IPS-20b (cell line): ENCODE measurements around the gene DNAH1.

ENCODE experiments used
- H3K27ac ChIP-seq: one replicate; pipeline ENCODE4 v1.5.1; 2013; ENCODE audit warnings: low read length
- H3K27me3 ChIP-seq: 2 replicates; pipeline ENCODE4 v1.6.1; 2013; ENCODE audit warnings: mild to moderate bottlenecking, low read length, inconsistent platforms; ENCODE audit not compliant: insufficient read depth
- H3K36me3 ChIP-seq: 2 replicates; pipeline ENCODE4 v1.6.1; 2013; ENCODE audit warnings: low read depth, mild to moderate bottlenecking, inconsistent platforms, low read length, moderate library complexity; ENCODE audit not compliant: insufficient read depth
- H3K4me1 ChIP-seq: 2 replicates; pipeline ENCODE4 v1.6.1; 2013; ENCODE audit warnings: mild to moderate bottlenecking, control low read depth, inconsistent platforms, low read length, moderate library complexity; ENCODE audit not compliant: insufficient read depth
- H3K4me3 ChIP-seq: 2 replicates; pipeline ENCODE4 v1.5.1; 2013; ENCODE audit warnings: mild to moderate bottlenecking, low read length, inconsistent platforms
- H3K9ac ChIP-seq: 2 replicates; pipeline ENCODE4 v1.6.1; 2013; ENCODE audit warnings: low read depth, mild to moderate bottlenecking, inconsistent platforms, low read length, moderate library complexity
- H3K9me3 ChIP-seq: 2 replicates; pipeline ENCODE4 v1.6.1; 2013; ENCODE audit warnings: mild to moderate bottlenecking, low read depth, low read length, inconsistent platforms; ENCODE audit not compliant: insufficient read depth

Gene DNAH1

DNA sequence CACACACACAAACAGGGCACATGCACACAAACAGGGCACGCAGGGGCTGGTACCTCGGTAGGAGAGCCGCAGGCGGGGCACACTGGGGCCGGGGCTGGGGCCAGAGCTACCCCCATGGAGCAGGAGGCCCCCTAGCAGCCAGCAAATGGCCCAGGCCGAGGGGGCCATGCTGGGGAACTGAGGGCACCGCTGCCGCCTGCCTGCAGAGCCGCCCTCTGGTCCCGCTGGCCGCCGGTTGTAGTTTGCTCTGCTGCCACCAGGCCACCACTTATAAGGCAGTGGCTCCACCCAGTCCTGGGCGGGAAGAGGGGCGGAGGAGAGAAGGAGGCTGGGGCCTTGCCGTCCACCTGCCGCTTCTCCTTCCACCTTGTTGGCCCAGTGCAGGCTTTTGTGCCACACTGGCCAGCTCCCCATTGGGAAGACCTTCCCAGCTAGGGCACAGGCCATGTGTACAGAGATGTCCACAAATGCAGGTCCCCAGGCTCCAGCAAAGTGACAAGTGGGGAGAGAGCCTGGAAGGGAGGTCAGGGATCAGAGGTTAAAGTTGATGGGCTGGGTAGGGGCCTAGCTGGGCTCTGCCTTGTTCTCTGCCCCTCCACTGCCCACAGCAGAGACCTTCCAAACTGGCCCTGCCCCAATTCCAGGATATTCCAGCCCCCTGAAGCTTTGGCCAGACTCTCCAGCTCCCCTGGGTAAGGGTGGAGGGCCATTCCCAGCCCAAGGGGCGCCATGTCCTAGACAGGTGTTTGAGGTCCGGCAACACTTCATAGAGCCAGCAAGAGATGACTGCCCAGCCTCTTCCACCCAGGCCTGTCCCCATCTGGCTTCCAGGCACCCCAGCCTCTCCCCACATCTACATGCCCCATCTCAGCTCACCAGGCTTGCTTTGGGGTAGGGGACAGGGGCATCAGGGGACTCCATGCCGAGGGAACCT lies 129.0 kb downstream of the DNAH1 start, which contains the start of gene SEMA3G:
TSS of gene SEMA3G (minus strand) at position 244 of the 934 bp plus-strand sequence. CDS start at position 168, 76 bp downstream.
- Histone ChIP-seq H3K27me3 (0 out of 2 replicates have a peak, but pooled peaks cover 7% of the 10 kb centered on the region), H3K9me3 (no peaks in the 10 kb centered on the region), H3K36me3 (no peaks in the 10 kb centered on the region), H3K27ac (no peak within 1 kb of the TSS), H3K9ac (no peak within 1 kb of the TSS), H3K4me1 (peaks cover 4% of the 10 kb centered on the region), H3K4me3 (peak within 1 kb of the TSS; percentile 40; the same call in 1 of the 2 replicates)

DNA sequence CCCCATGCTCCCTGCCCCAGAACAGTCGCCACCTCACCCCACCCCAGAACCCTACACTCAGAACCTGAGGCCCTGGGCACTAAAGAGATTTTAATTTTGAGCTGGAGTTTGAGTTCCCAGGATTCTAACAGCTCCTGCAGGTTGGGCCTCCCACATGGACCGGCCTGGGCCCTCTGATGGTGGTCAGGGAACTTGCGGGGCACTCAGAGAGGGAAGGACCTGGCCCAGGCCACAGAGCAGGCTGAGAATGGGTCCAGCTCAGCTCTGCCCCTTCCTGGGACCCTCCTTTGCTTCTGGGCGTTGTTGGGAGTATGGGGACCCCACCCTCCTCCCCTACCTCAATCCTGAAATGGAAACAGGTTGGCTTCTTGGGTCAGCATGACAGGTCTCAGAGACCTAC lies 129.9 kb downstream of the DNAH1 start:
- Histone ChIP-seq H3K9ac (no peak overlapping the region), H3K36me3 (no peaks in the 10 kb centered on the region), H3K27me3 (0 out of 2 replicates have a peak, but pooled peaks cover 7% of the 10 kb centered on the region), H3K27ac (no peak overlapping the region), H3K9me3 (no peaks in the 10 kb centered on the region), H3K4me3 (no peak overlapping the region), H3K4me1 (peaks cover 7% of the 10 kb centered on the region)

DNA sequence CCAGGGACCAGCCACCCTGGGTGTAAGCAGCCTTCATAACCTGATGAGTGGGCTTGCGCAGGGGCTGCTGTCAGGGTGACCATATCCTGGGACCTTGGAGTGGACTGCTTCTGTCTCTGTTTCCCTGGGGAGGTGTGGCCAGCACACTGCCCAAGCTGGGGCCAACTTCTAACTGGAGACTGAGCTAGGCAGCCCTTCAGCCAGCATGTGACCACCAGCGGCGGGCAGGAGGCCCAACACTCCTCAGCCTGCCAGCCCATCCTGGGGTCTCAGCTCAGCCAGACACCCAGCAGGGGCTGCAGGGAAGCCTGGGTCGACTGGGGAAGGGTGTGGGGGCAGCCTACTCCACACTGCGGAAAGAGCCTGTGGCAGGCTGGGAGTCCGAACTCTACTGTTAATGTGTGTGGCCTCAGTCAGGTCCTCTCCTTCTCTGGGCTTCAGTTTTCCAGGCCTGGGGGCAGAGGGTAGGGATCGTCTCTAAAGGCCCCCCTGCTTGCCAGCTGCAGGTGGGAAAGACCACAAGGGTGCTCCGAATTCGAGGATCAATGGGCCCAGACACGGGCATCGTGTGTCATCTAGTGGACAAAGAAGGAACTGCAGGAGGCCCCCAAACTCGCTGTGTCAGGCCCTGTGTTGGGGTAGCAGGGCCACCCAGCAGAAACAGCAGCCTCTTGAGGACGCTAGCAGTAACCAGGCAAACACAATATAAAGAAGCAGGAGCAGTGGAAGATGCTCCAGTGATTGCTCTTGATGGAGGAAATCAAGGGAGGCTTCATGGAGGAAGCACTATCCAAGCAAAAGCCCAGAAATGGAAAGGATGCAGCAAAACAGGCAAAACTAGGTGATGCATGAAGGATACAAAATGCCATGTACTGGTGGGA lies 130.8 kb downstream of the DNAH1 start:
- Histone ChIP-seq H3K4me1 (peaks cover 7% of the 10 kb centered on the region), H3K27ac (no peak overlapping the region), H3K9me3 (no peaks in the 10 kb centered on the region), H3K9ac (no peak overlapping the region), H3K27me3 (0 out of 2 replicates have a peak, but pooled peaks cover 7% of the 10 kb centered on the region), H3K36me3 (no peaks in the 10 kb centered on the region), H3K4me3 (no peak overlapping the region)

DNA sequence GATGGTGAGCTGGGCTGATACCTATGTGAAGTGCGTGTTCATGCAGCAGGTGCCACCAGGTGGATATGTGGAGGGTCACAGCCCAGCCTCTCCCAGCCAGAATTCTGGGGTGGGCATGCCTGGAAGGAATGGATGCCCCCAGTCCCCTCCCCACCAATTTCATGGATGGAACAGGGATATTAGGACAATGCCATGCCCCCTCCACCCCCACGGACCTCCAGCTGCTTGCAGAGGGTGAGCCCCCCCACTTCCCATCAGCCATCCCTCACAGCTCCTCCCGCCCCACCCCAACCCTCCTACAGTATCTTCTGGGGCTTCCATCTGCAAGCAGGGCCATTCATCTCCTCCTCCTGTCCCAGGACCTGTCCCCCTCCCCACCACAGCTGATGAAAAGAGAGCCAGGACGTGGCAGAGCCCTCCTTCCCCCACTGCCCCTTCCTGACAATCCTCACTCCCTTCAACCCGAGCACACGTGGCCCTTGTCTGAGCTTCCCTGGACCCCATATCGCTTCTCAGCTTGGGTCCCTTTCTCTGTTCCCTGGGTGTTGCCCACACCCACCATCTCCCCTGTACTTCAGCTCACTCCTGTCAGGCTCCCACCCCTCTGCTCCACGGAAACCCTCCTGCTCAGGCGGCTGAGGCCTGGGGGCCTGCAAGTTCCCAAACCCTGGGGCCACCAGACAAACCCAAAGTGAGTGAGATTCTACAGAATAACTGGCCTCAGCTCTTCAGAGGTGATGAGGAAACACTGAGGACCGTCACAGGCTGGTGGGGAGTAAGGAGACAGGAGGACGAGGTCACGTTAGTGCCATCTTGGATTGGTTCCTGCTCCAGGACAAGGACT lies 131.6 kb downstream of the DNAH1 start:
- Histone ChIP-seq H3K4me1 (peaks cover 7% of the 10 kb centered on the region), H3K27ac (no peak overlapping the region), H3K27me3 (0 out of 2 replicates have a peak, but pooled peaks cover 7% of the 10 kb centered on the region), H3K4me3 (no peak overlapping the region), H3K9me3 (no peaks in the 10 kb centered on the region), H3K9ac (no peak overlapping the region), H3K36me3 (no peaks in the 10 kb centered on the region)
